NCI-H2029 treated with DMSO at 0.1 percent for 48 hours (cell line): ENCODE data around the gene FUNDC1.

Experiments used
- DNase-seq: peaks from one replicate; lab custom pipeline; 2025; lab: John Stamatoyannopoulos, UW

Gene FUNDC1

GRCh38 chrX:44480591-44480990 lies 62.1 kb downstream of the FUNDC1 start:
- no peak for DNase-seq

- no peak for DNase-seq
Observed at GRCh38 chrX:44474410-44474809, 68.2 kb downstream of the FUNDC1 start.
